NCI-H748 (cell line): Measurements from ENCODE around the gene NAV2.
"Not testable (repeated sequence)": the region's sequence is repeated elsewhere in the genome, so short reads cannot be mapped to it uniquely, and the experiment has no call there.

Source experiments
- DNase-seq: peaks from one replicate; lab custom pipeline; 2025; ENCODE audit not compliant: unreplicated experiment; lab: John Stamatoyannopoulos, UW

Gene NAV2

DNA sequence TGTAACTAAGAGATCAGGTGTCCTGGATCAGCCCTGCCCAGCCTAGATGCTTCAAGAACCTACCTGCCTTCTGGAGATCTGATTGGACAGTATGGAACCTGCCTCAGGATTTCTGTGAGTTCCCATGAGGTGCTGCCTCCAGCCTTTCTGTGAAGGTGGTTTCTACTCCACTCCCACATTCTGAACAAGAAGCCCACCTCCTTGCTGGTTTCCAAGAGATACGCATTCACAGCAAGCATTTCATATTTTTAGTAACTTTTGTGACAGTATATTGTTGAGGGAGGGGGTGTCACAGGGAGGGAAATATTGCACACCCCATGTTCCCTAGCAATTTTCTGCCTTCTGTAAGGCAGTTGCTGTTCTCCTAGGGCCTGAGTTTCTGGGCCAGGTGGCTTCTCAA lies 204.4 kb downstream of the NAV2 start:
- no peak for DNase-seq

DNA sequence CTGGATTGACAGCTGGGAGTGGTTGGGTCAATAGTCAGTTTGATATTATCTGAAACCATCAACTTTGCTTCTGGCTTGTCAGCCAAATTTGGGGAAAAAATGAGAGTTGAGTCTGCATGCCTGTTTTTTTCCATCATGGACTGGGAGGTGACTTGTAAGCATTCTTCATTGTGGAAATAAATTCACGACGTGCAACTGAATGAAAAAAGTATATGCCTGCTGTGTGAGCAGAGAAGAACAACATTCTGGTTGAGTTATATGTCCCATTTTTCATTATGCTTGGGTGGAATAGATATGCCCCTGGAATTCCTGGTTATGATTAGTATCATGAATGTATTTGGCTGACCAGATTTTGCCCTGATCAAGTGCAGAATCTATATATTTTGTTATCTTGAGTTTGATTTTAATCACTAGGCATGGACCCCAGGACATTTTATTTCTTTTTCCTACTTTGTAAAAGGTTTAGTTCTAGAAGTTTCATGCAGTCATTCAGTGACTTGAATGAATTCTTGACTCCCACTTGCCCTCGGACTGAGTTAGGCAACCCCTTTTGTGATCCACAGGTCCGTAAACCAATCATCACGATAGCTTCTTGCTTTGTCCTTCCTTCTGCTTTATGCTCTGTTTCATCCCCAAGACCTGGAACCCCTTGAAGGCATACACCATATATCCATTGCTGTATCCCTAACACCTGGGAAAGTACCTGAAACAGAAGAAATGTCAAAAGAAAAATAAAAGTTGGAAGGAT lies 205.8 kb downstream of the NAV2 start:
- DNase-seq = no peak

DNA sequence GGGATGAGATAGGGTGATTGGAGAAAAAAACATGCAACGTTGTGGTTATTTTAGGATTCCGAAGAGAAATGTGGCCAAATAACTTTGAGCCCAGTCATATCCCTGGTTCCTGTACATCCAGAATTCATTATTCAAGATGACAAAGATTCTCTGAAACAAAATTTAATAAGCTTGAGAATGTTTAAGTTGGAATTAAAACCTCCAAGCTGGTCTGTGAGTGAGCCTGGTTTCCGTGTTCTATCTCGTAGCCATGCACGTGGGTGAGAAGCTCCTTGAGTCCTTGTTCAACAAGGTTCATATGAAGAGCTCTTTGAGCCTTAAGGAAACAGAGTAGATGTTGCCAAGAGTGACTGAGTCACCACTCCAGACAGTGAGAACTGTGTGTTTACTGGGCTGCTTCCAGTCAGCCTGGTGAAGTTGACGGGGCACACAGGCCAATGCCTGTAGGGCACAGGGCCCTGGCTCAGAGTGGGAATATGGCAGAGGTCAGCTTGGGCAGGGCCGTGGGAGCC lies 206.5 kb downstream of the NAV2 start:
- no peak for DNase-seq

DNA sequence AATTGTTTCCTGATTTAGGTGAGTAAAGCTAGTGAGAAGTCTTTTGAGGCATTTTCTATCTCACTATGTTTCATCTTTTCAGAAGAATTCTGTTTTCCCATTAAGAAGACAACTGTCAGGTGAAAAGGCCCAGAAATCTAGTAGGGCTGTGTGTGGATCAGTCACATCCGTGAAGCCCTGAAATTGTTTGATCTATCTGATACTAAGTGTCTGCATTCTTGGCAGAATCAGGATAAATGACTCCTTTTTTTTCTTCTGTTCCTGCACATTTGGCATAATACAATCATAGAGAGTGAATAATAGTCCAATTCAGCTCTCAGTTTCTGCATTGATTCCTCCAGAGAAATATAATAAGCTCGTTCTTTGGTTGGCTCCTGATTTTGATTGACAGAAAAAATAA lies 208.3 kb downstream of the NAV2 start:
- DNase-seq = no peak

DNA sequence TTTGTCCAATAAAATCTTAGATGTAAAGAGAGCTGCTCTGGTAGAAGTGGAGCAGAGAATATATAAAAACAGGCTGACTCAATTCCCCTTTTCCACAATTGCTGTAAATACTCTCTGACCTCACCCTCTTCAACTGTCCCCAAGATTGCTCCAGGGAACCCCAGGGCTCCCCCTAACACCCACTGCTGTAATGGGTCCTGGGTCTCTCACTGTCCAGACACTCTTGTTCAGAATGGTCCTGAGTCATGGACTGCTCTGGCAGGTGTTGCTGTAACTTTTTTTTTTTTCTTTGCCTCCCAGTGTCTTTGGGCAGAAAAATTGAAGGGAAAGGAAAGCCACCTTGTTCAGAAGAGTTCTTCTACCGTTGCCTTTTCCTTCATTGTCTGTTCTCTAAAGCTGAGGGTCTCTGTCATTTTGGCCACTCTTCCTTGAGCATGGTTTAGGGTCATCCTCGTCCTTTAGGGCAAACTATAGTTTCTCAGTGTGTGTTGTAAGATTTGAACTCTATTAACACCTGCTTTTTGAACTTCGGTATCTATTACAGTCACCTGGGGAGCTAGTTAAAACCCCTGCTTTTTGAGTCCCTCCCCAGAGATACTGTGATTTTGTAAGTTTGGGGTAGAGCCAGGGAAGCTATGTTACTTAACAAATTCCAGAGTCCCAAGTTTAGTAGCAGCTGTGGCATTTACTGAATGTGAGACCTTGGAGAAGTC lies 209.5 kb downstream of the NAV2 start:
- DNase-seq = no peak

DNA sequence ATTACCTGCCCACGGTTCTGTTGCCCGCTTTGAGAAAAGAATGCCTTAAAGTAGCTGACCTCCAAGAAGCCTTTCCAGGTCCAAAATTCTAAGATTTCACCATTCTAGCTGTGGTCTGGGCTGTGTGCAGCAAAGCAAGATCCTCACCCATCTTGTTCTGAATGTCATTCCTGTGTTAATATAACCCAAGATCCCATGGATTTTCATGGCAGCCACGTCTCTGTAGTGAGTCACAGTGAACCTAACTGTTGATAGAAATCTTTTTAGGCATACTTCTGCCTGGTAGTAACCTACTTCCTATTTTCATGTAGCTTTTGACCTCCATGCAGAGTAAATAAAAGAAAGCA lies 210.0 kb downstream of the NAV2 start:
- DNase-seq = no peak

DNA sequence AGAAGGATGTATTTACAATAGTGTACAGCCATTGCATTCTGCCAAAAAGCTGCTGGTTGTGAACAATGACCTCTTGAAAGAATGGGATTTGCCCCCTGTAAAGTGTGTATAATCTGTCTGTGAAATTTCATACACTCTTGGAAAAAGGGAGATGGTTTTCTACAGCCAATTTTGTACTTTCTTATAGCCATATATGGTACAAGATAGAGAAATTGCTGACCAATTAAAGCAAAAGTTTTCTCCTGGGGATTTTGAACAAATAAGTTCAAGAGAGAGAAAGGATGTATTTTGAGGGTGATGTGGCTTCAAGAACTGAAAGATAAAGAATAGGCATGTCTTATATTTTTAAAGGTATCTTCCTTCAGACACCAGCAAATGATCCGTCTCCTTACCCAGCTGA lies 211.0 kb downstream of the NAV2 start:
- no peak for DNase-seq

DNA sequence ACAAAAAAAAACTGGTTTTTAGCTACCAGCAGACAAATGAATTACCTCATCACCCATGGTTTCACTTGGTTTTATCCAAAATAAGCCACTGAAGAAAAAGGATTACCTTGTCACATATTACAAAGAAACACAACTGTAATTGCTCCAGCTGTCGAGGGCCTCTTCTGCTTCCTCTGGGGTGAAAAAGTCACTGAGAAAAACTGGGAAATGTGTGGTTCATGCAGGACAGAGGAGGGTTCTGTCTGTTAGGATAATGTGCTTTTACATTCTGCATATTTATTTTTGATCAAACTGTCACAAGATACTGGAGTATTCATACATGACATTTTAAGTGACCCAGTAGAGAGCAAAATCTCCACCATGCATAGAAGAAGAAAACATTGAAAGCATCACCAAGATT lies 211.7 kb downstream of the NAV2 start:
- DNase-seq = no peak

DNA sequence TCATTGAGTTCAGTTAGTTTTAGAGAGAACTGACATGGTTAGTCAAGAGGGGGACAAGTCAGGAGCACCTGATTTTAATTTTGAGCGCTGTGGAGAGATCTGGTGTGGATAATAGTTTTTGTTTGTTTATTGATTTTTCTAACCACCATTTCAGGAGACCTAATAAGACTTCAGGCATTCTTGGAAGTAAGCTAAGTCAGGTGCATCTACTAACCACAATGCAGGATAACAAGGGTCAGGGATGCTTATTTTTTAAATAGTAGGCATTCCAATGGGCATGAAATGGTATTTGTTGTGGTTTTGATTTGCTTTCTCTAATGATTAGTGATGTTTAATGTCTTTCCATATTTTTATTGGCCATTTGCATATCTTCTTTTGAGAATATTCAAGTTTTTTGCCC lies 212.1 kb downstream of the NAV2 start:
- no peak for DNase-seq

DNA sequence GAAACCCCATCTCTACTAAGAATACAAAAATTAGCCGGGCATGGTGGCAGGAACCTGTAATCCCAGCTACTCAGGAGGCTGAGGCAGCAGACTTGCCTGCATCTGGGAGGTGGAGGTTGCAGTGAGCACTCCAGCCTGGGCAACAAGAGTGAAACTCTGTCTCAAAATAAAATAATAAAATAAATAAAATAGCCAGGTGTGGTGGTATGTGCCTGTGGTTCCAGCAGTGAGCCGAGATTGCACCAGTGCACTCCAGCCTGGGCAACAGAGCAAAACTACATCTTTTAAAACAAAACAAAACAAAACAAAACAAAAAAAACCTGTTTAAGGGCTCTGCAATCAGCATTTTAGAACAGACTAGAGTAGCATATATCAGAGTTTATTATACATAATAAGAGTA lies 214.8 kb downstream of the NAV2 start:
- not testable (repeated sequence) for DNase-seq

DNA sequence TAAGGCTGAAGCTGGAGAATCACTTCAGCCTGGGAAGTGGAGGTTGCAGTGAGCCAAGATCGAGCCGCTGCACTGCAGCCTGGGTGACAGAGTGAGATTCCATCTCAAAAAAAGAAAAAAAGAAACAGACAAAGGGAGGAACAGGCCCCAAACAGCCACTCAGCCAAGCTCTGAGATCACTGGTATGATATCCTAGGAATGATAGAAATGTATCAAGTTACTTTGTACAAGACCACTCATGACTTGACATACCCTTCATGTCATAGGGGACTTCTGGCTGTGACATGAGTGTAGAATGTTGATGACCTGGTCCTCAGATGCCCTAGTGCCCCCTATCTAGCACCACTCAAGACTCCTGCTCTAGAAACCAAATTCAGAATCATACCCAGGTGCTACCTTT lies 216.5 kb downstream of the NAV2 start:
- DNase-seq = no peak

DNA sequence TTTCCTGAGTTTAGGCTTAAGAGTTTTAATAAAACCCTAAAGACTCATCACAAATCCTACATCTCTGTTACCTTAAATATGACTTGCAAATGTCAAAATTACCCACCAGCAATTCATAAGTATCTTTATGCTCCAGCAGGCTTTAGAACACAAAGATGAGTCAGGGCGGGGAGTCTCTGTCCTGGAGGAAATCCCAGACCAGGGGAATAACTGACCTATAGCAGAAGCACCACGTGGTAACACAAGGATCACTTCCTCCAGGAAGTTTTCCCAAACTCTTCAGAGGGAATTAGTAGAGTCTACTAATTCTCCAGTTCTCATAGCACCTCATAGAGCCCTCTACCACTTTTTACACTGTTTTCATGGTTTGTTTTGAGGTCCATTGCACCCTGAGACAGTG lies 217.0 kb downstream of the NAV2 start:
- DNase-seq = no peak

DNA sequence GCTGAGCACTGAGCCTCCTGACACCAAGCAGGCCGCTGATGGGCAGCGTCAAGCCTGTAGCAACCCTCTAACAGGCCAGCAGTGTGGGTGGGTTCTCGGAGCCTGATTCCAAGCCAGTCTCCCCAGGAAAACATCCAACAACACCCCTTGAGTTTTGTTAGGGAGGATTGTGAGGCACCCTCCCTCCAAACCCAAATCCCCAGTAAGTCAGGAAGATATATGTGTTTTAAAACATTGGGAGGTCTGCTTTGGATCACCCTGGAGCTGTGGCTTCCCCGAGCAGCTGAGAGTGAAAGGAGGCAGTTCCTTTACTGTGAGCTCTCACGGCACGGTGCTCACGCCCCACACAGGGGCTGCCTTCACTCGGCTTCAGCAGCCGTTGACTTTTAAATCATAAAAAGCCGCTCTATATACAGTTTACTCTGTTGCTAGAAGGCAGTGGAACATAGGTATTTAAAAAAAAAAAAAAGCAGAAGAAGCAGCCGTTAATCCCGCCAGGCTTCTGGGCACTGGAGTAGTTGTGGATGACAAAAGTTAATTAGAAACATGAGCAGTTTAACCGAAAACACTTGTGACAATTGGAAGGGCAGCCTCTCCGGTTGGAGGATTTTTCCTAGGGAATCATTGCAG lies 218.6 kb downstream of the NAV2 start:
- no peak for DNase-seq

DNA sequence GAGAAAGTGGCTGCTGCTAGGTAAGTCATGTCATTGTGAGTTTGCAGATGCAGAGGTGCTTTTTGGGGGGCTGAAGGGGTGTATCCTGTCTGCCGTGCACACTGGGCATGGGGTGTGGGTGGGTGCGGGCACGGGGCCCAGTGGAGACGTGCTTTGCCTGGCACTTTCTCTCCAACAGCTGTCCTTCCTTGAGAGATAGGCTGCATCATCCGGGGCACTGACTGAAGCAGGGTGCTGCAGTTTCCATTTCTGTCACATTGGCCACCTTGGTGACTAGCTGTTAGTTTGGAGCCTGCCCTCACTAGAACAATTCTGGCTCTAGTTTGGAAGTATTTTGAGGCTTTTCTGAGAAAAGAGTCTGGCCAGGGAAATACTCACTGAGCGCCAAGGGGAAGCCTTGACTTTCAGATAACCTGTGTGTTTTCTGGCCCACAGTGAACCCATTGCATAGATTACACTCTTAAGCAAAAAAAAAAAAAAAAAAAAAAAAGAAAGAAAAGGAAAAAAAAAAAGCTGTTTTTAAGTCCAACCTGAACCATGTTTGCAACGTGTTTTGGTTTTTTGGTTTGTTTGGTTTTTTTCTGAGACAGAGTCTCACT lies 219.2 kb downstream of the NAV2 start:
- DNase-seq = no peak

DNA sequence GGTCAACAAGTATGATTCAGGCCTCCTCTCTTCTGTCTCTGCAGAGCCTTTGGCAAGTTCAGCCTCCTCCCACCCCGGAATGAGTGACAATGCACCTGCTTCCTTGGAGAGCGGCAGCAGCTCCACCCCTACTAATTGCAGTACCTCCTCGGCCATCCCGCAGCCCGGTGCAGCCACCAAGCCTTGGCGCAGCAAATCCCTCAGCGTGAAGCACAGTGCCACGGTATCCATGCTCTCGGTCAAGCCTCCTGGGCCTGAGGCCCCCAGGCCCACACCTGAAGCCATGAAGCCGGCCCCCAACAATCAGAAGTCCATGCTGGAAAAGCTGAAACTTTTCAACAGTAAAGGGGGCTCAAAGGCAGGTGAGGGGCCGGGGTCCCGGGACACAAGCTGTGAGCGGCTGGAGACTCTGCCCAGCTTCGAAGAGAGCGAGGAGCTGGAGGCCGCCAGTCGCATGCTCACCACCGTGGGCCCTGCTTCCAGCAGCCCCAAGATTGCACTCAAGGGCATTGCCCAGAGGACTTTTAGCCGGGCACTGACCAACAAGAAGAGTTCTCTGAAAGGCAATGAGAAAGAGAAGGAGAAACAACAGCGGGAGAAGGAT lies 220.6 kb downstream of the NAV2 start:
- peak; percentile 12 for DNase-seq

DNA sequence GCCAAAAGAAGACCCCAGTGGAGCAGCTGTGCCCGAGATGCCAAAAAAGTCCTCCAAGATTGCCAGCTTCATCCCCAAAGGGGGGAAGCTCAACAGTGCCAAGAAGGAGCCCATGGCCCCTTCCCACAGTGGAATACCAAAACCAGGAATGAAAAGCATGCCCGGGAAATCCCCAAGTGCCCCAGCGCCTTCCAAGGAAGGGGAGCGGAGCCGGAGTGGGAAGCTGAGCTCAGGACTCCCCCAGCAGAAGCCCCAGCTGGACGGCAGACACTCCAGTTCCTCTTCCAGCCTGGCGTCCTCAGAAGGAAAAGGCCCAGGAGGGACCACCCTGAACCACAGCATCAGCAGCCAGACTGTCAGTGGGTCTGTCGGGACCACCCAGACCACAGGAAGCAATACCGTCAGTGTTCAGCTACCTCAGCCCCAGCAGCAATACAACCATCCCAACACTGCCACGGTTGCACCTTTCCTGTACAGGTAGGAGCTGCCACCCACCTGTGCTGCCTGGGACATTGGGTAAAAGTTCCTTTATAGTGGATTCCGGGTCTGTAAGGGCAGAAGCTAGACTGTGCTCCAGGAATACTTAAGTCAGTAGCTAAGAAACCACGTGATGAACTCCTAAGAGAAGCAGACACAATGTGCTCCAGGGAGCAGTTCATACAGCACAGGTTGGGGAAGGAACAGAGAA lies 221.3 kb downstream of the NAV2 start:
- no peak for DNase-seq

DNA sequence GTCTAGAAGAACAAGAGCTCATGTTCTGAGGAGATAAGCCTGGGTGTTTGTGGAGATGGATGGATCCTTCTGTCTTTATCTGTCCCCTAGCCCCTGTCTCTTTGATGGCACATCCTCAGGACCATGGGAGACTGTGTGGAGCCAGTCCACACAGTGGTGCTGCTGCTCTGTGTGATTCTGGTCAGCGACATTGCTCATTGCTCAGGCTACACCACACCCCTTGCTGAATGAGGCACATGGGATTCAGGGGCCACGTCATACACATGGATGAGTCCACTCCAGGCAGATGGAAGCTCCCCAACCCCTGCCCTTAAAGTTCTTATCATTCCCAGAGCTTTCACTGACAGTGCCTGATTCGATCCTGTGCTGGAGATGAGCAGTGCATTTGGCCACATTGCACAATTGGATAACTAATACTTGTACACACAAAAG lies 222.2 kb downstream of the NAV2 start:
- DNase-seq = no peak

DNA sequence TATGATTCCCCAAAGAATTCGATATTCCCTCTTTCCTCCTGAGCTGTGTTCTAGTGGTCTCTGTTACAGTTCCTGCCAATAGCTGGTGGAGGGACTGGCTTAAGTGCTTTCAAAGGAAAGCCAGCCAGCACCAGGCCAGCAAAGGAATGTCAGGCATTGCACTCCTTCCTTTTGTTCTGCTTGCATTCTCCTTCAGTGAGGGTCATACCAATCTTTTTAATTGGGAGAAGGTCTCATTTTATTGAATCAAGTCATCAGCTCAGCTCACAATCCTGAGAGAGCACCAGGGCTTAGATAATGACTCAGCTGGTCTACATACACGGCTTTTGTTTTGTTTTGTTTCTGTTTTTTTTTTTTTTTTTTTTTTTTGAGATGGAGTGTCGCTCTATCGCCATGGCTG lies 222.9 kb downstream of the NAV2 start:
- DNase-seq = no peak

DNA sequence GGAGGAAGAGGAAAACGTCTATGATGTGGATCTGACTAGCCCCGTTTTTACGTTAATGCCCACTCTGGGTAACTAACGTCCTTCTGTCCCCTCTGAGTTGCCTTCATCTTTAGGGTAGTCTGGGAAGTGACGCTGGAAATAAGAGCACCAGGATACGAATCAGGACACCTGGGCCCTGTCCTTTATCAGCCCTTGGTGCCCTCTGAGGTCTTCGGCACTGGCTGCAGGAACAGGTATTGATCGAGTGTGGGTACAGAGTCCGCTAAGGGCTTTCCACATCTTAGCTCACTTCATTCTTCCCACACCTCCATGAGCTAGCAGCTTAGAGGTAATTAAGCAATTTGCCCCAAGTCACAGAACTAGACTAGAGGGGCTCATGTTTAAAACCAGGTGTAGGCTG lies 223.8 kb downstream of the NAV2 start:
- no peak for DNase-seq

DNA sequence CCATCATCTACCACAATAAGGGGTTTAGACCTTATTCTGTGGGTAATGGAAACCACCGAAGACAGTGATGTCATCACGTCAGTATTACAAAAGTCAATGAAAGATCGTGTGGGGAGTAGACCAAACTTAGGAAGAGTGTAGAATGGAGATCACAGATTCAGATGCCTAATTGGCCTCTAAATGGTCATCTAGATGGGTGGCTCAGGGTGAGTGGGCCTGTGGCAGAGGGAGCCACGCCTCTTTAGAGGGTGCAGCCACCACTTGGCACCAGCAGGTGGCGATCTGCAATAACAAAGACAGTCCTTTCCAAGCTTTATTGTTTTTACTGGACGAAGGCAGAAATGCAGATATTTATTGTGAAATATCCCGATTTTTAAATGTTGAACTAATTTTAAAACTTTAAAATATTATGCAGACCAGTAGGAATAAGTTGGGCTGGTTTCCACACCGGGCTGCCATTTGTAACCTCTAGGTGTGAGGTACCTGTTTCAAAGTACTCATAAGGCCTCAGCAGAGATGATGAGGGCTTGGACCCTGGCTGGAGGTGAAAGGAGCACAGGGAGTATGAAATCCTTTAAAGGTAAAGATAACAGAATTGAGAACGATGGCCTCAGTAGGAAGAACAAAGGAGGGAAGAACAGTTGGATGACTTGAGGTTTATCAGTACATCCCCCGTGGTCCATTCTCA lies 225.7 kb downstream of the NAV2 start:
- DNase-seq = peak; percentile 63
